Progenitor cell of endocrine pancreas (in vitro differentiated cells): ENCODE data around the gene OXSR1. TPM values are rescaled to one million over a fixed set of nuclear protein-coding genes. Genes with fewer than 3 reads are reported as not detected.

Experiments
- DNase-seq: peaks from one replicate; pipeline ENCODE4 v3.0.0; 2021; ENCODE audit warnings: low spot score; ENCODE audit not compliant: unreplicated experiment
- H3K27ac Mint-ChIP-seq: 2 replicates; pipeline ENCODE4 v1.8.0; 2021; ENCODE audit warnings: mild to moderate bottlenecking, moderate library complexity, mixed read lengths
- H3K27me3 Mint-ChIP-seq: 2 replicates; pipeline ENCODE4 v1.8.0; 2021; ENCODE audit warnings: mixed read lengths
- H3K36me3 Mint-ChIP-seq: 2 replicates; pipeline ENCODE4 v1.8.0; 2022; ENCODE audit warnings: mixed read lengths; ENCODE audit not compliant: insufficient read depth
- H3K4me1 Mint-ChIP-seq: 2 replicates; pipeline ENCODE4 v1.8.0; 2021; ENCODE audit warnings: low read depth, mixed read lengths
- H3K4me3 Mint-ChIP-seq: 2 replicates; pipeline ENCODE4 v1.8.0; 2021; ENCODE audit warnings: low read depth, mild to moderate bottlenecking, moderate library complexity, mixed read lengths
- H3K9me3 Mint-ChIP-seq: 2 replicates; pipeline ENCODE4 v1.8.0; 2021; ENCODE audit warnings: low read depth, mixed read lengths
- CTCF ChIP-seq: fragments of 200-600 bp; sonication (generic); IDR thresholded peaks from one replicate; pipeline ENCODE4 v1.5.0; 2021; ENCODE audit warnings: antibody characterized with exemption, mild to moderate bottlenecking; ENCODE audit not compliant: unreplicated experiment
- total RNA-seq: library from RNA; stranded (reverse); gene quantifications from 2 replicates; pipeline ENCODE4 v1.2.1, GENCODE V29; 2021

OXSR1 gene
- total RNA-seq, 1 donor from 2014 or later = 55.5 TPM

- no peak for TF ChIP-seq CTCF
- Mint-ChIP-seq H3K9me3 (no peaks in the 10 kb centered on the region), H3K4me1 (no peaks in the 10 kb centered on the region), H3K27me3 (no peaks in the 10 kb centered on the region), H3K36me3 (peaks cover 29% of the 10 kb centered on the region), H3K27ac (no peak overlapping the region), H3K4me3 (no peak overlapping the region)
- no peak for DNase-seq
These were observed 84.9 kb downstream of the OXSR1 start for GRCh38 chr3:38250198-38250597.

GRCh38 chr3:38251197-38251596, 85.9 kb downstream of the OXSR1 start:
- no peaks in the 10 kb centered on the region for H3K9me3 Mint-ChIP-seq
- TF ChIP-seq CTCF = no peak
- no peak overlapping the region for H3K27ac Mint-ChIP-seq
- no peaks in the 10 kb centered on the region for H3K4me1 Mint-ChIP-seq
- DNase-seq = no peak
- no peaks in the 10 kb centered on the region for H3K27me3 Mint-ChIP-seq
- peaks cover 33% of the 10 kb centered on the region for H3K36me3 Mint-ChIP-seq
- no peak overlapping the region for H3K4me3 Mint-ChIP-seq

- peaks cover 13% of the 10 kb centered on the region for H3K4me1 Mint-ChIP-seq
- peaks cover 27% of the 10 kb centered on the region for H3K36me3 Mint-ChIP-seq
- no peaks in the 10 kb centered on the region for H3K9me3 Mint-ChIP-seq
- no peak for TF ChIP-seq CTCF
- no peaks in the 10 kb centered on the region for H3K27me3 Mint-ChIP-seq
- H3K27ac Mint-ChIP-seq = no peak overlapping the region
- no peak for DNase-seq
- no peak overlapping the region for H3K4me3 Mint-ChIP-seq
These were observed 88.4 kb downstream of the OXSR1 start for GRCh38 chr3:38253704-38254103.

GRCh38 chr3:38254872-38255271, 89.5 kb downstream of the OXSR1 start:
- DNase-seq = no peak
- no peak for TF ChIP-seq CTCF
- H3K27ac Mint-ChIP-seq = no peak overlapping the region
- no peaks in the 10 kb centered on the region for H3K9me3 Mint-ChIP-seq
- H3K4me3 Mint-ChIP-seq = no peak overlapping the region
- peaks cover 27% of the 10 kb centered on the region for H3K36me3 Mint-ChIP-seq
- peaks cover 13% of the 10 kb centered on the region for H3K4me1 Mint-ChIP-seq
- H3K27me3 Mint-ChIP-seq = no peaks in the 10 kb centered on the region

- Mint-ChIP-seq H3K27me3 (no peaks in the 10 kb centered on the region), H3K27ac (no peak overlapping the region), H3K36me3 (peaks cover 28% of the 10 kb centered on the region), H3K9me3 (no peaks in the 10 kb centered on the region), H3K4me3 (no peak overlapping the region), H3K4me1 (peaks cover 13% of the 10 kb centered on the region)
- no peak for TF ChIP-seq CTCF
- DNase-seq = no peak
These were observed 90.3 kb downstream of the OXSR1 start for GRCh38 chr3:38255627-38256026.
